GM12878 (cell line): ENCODE data around the gene CEP131. TPM values are rescaled to one million over a fixed set of nuclear protein-coding genes. Genes with fewer than 3 reads are reported as not detected.

Experiments
- ATAC-seq: fragments of 200-7000 bp; cut with Tn5 transposase; 3 replicates; pipeline ENCODE4 v1.9.1; 2020; ENCODE audit warnings: mild to moderate bottlenecking, moderate library complexity
- Bru-seq: library from RNA; stranded (reverse); fragments of 400-500 nt; gene quantifications from one replicate; lab custom pipeline; 2021; lab: Mats Ljungman, UMichigan
- BruChase-seq, 2 experiments: library from RNA; stranded (reverse); fragments of 400-500 nt; gene quantifications; one replicate each; lab custom pipeline; 2021; lab: Mats Ljungman, UMichigan
- BruUV-seq: library from RNA; stranded (reverse); fragments of 400-500 nt; replicated peaks from 2 replicates; lab custom pipeline; 2021; lab: Mats Ljungman, UMichigan
- CTCF ChIA-PET: fragments of 300-600 bp; sonication (Branson Sonifier 250); formaldehyde crosslinking; extraction: SDS; loops from one replicate; lab custom pipeline; 2021; ENCODE audit warnings: inconsistent platforms; lab: Yijun Ruan, JAX
- POLR2A ChIA-PET: fragments of 350-600 bp; formaldehyde crosslinking; extraction: SDS; loops from one replicate; lab custom pipeline; 2021; ENCODE audit warnings: inconsistent platforms; lab: Charles Lee
- RAD21 ChIA-PET: fragments of 300-600 bp; sonication (Branson Sonifier 250); formaldehyde crosslinking; loops from one replicate; lab custom pipeline; 2023; ENCODE audit warnings: antibody characterized with exemption; ENCODE audit not compliant: unreplicated experiment; lab: Charles Lee
- SMC1A ChIA-PET: fragments of 300-600 bp; sonication (Branson Sonifier 250); formaldehyde crosslinking; loops from one replicate; lab custom pipeline; 2023; ENCODE audit not compliant: unreplicated experiment, uncharacterized antibody; lab: Charles Lee
- DNase-seq: peaks from one replicate; pipeline ENCODE4 v3.0.0-alpha.2; 2011; ENCODE audit warnings: low read depth, low spot score
- FAIRE-seq: peaks from 3 replicates; lab custom pipeline; 2011; peaks lifted over from hg19 to GRCh38; lab: Jason Lieb, UNC
- H2AFZ ChIP-seq: 2 replicates; pipeline ENCODE4 v1.6.0; 2011; ENCODE audit warnings: low read depth, low read length, control low read depth; ENCODE audit not compliant: control insufficient read depth
- H3K27ac ChIP-seq: 2 replicates; pipeline ENCODE4 v1.5.1; 2011; ENCODE audit warnings: control low read depth; ENCODE audit not compliant: control insufficient read depth, insufficient read depth
- H3K27me3 ChIP-seq, 2 experiments: replicated peaks in 1 of 2; 2 replicates each; pipeline versions ENCODE4 v1.6.0 to v1.6.1; 2011; ENCODE audit warnings: low read length in 1 of 2; ENCODE audit not compliant: control insufficient read depth in 2 of 2, insufficient read depth in 2 of 2
- H3K36me3 ChIP-seq, 2 experiments: 2 replicates each; pipeline ENCODE4 v1.5.1; 2011; ENCODE audit warnings: low read length in 1 of 2; ENCODE audit not compliant: control insufficient read depth in 2 of 2, insufficient read depth in 2 of 2
- H3K4me1 ChIP-seq: 2 replicates; pipeline ENCODE4 v1.6.1; 2011; ENCODE audit warnings: mild to moderate bottlenecking, low read length, moderate library complexity, mixed read lengths; ENCODE audit not compliant: control insufficient read depth, insufficient read depth
- H3K4me2 ChIP-seq: 2 replicates; pipeline ENCODE4 v1.6.0; 2011; ENCODE audit warnings: control low read depth; ENCODE audit not compliant: control insufficient read depth, insufficient read depth
- H3K4me3 ChIP-seq: fragments of 200-600 bp; sonication (generic); 2 replicates; pipeline ENCODE4 v1.5.1; 2016
- H3K79me2 ChIP-seq: 2 replicates; pipeline ENCODE4 v1.6.0; 2011; ENCODE audit warnings: low read length; ENCODE audit not compliant: control insufficient read depth, insufficient read depth
- H3K9ac ChIP-seq: 2 replicates; pipeline ENCODE4 v1.8.0; 2011; ENCODE audit warnings: low read length, control low read depth, mixed read lengths; ENCODE audit not compliant: control insufficient read depth, insufficient read depth
- H3K9me3 ChIP-seq: replicated peaks from 3 replicates; pipeline ENCODE4 v1.5.1; 2011; ENCODE audit warnings: mild to moderate bottlenecking, low read length; ENCODE audit not compliant: control insufficient read depth, insufficient read depth
- H4K20me1 ChIP-seq: 2 replicates; pipeline ENCODE4 v1.6.0; 2011; ENCODE audit not compliant: control insufficient read depth, insufficient read depth
- BMI1 ChIP-seq: fragments of 450-650 bp; IDR thresholded peaks from 2 replicates; pipeline ENCODE4 v1.6.1; 2016; ENCODE audit warnings: mild to moderate bottlenecking, moderate library complexity, borderline replicate concordance
- CUX1 ChIP-seq: IDR thresholded peaks from 2 replicates; pipeline ENCODE4 v1.6.1; 2012; ENCODE audit warnings: improper control_type of control experiment, low read depth, low read length; ENCODE audit not compliant: insufficient replicate concordance
- MTA3 ChIP-seq: IDR thresholded peaks from 2 replicates; pipeline ENCODE4 v1.6.1; 2012; ENCODE audit warnings: low read length, inconsistent platforms, borderline replicate concordance
- NRF1 ChIP-seq: conservative IDR thresholded peaks from 2 replicates; pipeline ENCODE4 v1.6.1; 2011; ENCODE audit warnings: mild to moderate bottlenecking, low read depth, low read length, improper control_type of control experiment
- SIN3A ChIP-seq: IDR thresholded peaks from 2 replicates; pipeline ENCODE4 v1.6.1; 2012; ENCODE audit warnings: low read depth, low read length, improper control_type of control experiment
- WGBS: methylation state at CpG from one replicate; pipeline ENCODE4 v1.1.6; 2016; ENCODE audit warnings: low lambda C conversion rate; ENCODE audit not compliant: insufficient replicate concordance, insufficient coverage; ENCODE audit errors: missing lambda C conversion rate; 5-methylcytosine and 5-hydroxymethylcytosine counted together
- in situ Hi-C: fragments of 300-500 bp; cut with MboI; formaldehyde crosslinking; loops from 9 replicates; pipeline ENCODE4 v1.14.3; 2018; ENCODE audit warnings: mixed read lengths
- intact Hi-C: fragments of 100-400 bp; cut with micrococcal nuclease; formaldehyde crosslinking; loops from one replicate; pipeline ENCODE4 v1.14.2; 2022; ENCODE audit not compliant: unreplicated experiment
- long read RNA-seq, 2 experiments: library from polyadenylated mRNA; unstranded; transcript quantifications; one replicate each; pipeline ENCODE4 v2.0.0, GENCODE V29; 2019 to 2020
- polyA minus RNA-seq, 3 experiments: library from RNA; depleted of rRNA, polyadenylated mRNA; stranded (reverse); fragments of >200 nt; gene quantifications; 2 replicates each; pipeline ENCODE4 v1.2.3, GENCODE V29; 2011
- polyA plus RNA-seq, 11 experiments: library from polyadenylated mRNA; depleted of rRNA in 4 of 11; unstranded in 6 of 11; stranded (reverse) in 5 of 11; fragments of >200 nt; fragmentation: Nextera tagmentation in 4 of 11; fragmentation: Illumina TruSeq in 1 of 11; extraction: Ambion mirVana in 4 of 11; extraction: Trizol in 1 of 11; gene quantifications; 1 replicate in 1 of 11; 2 replicates in 10 of 11; pipeline versions ENCODE4 v1.2.1 to v1.2.3, GENCODE V29; 2011 to 2016; ENCODE audit warnings: inconsistent platforms in 2 of 11, missing spikeins in 2 of 11, low read depth in 1 of 11
- total RNA-seq, 4 experiments: library from RNA; depleted of rRNA in 3 of 4; stranded (reverse); fragments of >200 nt in 3 of 4; fragmentation: Illumina TruSeq in 1 of 4; extraction: Trizol in 1 of 4; gene quantifications; 2 replicates each; pipeline versions ENCODE4 v1.2.1 to v1.2.3, GENCODE V29; 2013 to 2021
- TF ChIP-seq, protein P1 (sequence below): fragments of 450-650 bp; IDR thresholded peaks from 2 replicates; pipeline ENCODE4 v1.6.1; 2016; ENCODE audit warnings: mild to moderate bottlenecking
- TF ChIP-seq, protein P2 (sequence below): fragments of 450-650 bp; IDR thresholded peaks from 2 replicates; pipeline ENCODE4 v1.6.1; 2014; ENCODE audit warnings: mild to moderate bottlenecking

Gene CEP131
- total RNA-seq (2013; cell fraction: nucleolus; rRNA removed) = 11.0 and 14.3 TPM in 2 replicates
- total RNA-seq (2014; rRNA removed) (8.0 and 10.2 TPM in 2 replicates), total RNA-seq (2014; rRNA removed; fragmentation: Illumina TruSeq; extraction: Trizol) (3.0 and 3.3 TPM in 2 replicates), total RNA-seq (2021) (15.2 and 17.3 TPM in 2 replicates), polyA plus RNA-seq (2011; rRNA removed) (1.3 and 2.9 TPM in 2 replicates), polyA plus RNA-seq (2014; fragmentation: Illumina TruSeq; extraction: Trizol) (0.17 and 1.3 TPM in 2 replicates), polyA plus RNA-seq (2014; fragmentation: Nextera tagmentation; extraction: Ambion mirVana) (under 1 TPM; 0.05 to 0.64 TPM), polyA plus RNA-seq (2014; rRNA removed) (13.7 and 16.6 TPM in 2 replicates), polyA plus RNA-seq (2016; fragmentation: Nextera tagmentation; extraction: Ambion mirVana) (10 to 100 TPM; 14.1 to 14.3 TPM), polyA minus RNA-seq (2011; rRNA and poly(A)+ RNA removed) (1.1 and 3.3 TPM in 2 replicates), Bru-seq, nascent RNA (percentile 49 among the genes with signal in this experiment), BruChase-seq, experiment 1, labeled RNA remaining after a 6-hour chase (percentile 57 among the genes with signal in this experiment), BruChase-seq, experiment 2, labeled RNA remaining after a 2-hour chase (percentile 53 among the genes with signal in this experiment)
- polyA plus RNA-seq (2011; ENCODE audit: low read depth) = 2.8 TPM
- 3.6 and 6.3 TPM in 2 replicates for polyA plus RNA-seq (2011; cell fraction: cytosol; rRNA removed)
- 20.6 and 36.0 TPM in 2 replicates for polyA plus RNA-seq (2011; cell fraction: nucleus; rRNA removed)
- polyA plus RNA-seq (2012) = 9.0 and 10.9 TPM in 2 replicates
- 6.8 TPM in 2 replicates for polyA minus RNA-seq (2011; cell fraction: cytosol; rRNA and poly(A)+ RNA removed)
- 3.3 and 7.2 TPM in 2 replicates for polyA minus RNA-seq (2011; cell fraction: nucleus; rRNA and poly(A)+ RNA removed)
- long read RNA-seq, experiment 1, partial matches to known transcripts = 3 of 6 reads
- long read RNA-seq, experiment 1, other reads (novel, unspliced or antisense) = 2 of 6 reads
- long read RNA-seq, experiment 2 = 0 reads

DNA sequence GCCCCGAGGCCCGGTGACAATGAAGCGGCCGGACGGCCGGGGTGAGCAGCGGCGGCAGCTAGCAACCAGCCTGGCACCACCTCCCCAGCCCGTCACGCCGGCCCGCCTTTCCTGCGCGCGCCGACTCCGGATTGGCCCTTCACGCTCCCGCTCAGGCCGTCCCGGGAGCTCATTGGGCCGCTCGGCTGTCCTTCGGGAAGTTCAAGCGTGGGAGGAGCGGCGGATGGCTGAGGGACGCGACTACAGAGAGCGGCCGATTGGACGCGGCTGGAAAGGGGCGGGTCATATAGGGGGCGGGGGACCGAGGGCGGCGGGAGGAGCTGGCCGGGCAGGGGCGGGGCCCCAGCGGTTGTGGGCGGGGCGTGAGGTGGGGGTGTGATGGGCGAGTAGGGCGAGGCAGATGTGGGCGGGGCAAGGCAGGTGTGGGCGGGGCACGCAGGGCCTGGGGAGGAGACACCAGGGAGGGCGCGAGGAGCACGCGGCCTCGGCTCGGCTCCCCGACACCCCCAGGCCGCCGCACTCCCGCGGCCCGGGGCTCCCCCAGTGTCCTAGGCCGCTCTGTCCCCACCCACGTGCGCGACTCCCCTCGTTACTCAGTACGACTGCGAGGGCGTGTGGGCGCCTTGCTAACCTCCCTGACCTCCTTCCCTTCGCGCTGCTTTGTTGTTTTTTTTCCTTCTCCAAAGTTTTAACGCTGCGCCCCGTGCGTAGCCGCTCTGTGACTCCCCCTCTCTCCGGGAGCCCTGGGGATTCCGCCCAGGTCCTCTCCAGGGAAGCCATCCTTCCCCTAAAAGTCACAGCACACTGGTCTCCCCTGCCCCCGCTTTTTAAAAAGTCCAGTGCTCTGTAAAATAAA, at the start of gene CEP131:
Gene CEP131, minus strand, starts transcription at position 60 of the 856 bp plus-strand sequence. CDS start 2,909 bp downstream, outside the sequence.
- POLR2A ChIA-PET = interaction anchor here (0.5 to 1.3 kb wide), 3 partner anchors 16 to 765 kb away, joined by 4 to 18 read pairs (median 8); partner anchors contain the start of genes NDUFAF8, SLC38A10 and TEPSIN
- Histone ChIP-seq H3K4me3 (peak within 1 kb of the TSS; percentile 96), H3K27ac (peak within 1 kb of the TSS; percentile 43; the same call in 1 of the 2 replicates)
- TF ChIP-seq NRF1 (0 out of 2 replicates have a peak, but pooled peaks have one; percentile 7), SIN3A (peak; percentile 29; the same call in 1 of the 2 replicates), BMI1 (no peak), CUX1 (no peak), MTA3 (no peak)
- TF ChIP-seq, protein P1, sequence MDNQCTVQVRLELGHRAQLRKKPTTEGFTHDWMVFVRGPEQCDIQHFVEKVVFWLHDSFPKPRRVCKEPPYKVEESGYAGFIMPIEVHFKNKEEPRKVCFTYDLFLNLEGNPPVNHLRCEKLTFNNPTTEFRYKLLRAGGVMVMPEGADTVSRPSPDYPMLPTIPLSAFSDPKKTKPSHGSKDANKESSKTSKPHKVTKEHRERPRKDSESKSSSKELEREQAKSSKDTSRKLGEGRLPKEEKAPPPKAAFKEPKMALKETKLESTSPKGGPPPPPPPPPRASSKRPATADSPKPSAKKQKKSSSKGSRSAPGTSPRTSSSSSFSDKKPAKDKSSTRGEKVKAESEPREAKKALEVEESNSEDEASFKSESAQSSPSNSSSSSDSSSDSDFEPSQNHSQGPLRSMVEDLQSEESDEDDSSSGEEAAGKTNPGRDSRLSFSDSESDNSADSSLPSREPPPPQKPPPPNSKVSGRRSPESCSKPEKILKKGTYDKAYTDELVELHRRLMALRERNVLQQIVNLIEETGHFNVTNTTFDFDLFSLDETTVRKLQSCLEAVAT = 0 out of 2 replicates have a peak, but pooled peaks have one; percentile 16
- TF ChIP-seq, protein P2, sequence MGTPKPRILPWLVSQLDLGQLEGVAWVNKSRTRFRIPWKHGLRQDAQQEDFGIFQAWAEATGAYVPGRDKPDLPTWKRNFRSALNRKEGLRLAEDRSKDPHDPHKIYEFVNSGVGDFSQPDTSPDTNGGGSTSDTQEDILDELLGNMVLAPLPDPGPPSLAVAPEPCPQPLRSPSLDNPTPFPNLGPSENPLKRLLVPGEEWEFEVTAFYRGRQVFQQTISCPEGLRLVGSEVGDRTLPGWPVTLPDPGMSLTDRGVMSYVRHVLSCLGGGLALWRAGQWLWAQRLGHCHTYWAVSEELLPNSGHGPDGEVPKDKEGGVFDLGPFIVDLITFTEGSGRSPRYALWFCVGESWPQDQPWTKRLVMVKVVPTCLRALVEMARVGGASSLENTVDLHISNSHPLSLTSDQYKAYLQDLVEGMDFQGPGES = peak; percentile 96

More for the DNA sequence above, at the start of gene CEP131:
- ATAC-seq (peak; percentile 99), DNase-seq (peak; percentile 85), FAIRE-seq (peak; percentile 98)
- Histone ChIP-seq H3K9me3 (no peaks in the 10 kb centered on the region), H3K9ac (peak within 1 kb of the TSS; percentile 62), H3K4me1 (peaks cover 14% of the 10 kb centered on the region), H3K79me2 (peaks cover 3% of the 10 kb centered on the region), H3K27me3 (no peaks in the 10 kb centered on the region), H3K4me2 (peak within 1 kb of the TSS; percentile 93), H2AFZ (peak within 1 kb of the TSS; percentile 90), H4K20me1 (no peaks in the 10 kb centered on the region), H3K36me3 (no peaks in the 10 kb centered on the region)
- ChIA-PET CTCF (interaction anchor here (0.7 to 1.3 kb wide), 5 partner anchors 15 to 121 kb away, joined by 3 read pairs; partner anchors contain the start of genes NDUFAF8 and TEPSIN), SMC1A (interaction anchor here (0.6 to 1.1 kb wide), 3 partner anchors 9 to 262 kb away, joined by 3 read pairs; no protein-coding TSS in a partner anchor), RAD21 (interaction anchor here (0.8 to 1.2 kb wide), 4 partner anchors 16 to 292 kb away, joined by 3 to 18 read pairs (median 4); partner anchors contain the start of genes NDUFAF8 and TEPSIN)
- under 1% methylated on average over 66 of the region's 79 CpGs for WGBS
- intact Hi-C loops = no loop called here
- in situ Hi-C loops = no loop called here
- BruUV-seq = no TSS peak
